ENCODE measurements around the gene SEPTIN3. TPM values are rescaled to one million over a fixed set of nuclear protein-coding genes. Genes with fewer than 3 reads are reported as not detected.

Gene SEPTIN3
- total RNA-seq, 1 experiment from 2014 or later, result 3.9 TPM

- TF ChIP-seq SIN3A (IDR thresholded peaks at IDR 0.05; ENCODE audit: borderline replicate concordance, insufficient read depth, low read depth, low read length), result peak; percentile 93; the same call in 1 of the 2 replicates
- TF ChIP-seq POLR2AphosphoS5 (IDR thresholded peaks at IDR 0.05; ENCODE audit: low read depth, low read length), result peak; percentile 70
- TF ChIP-seq TCF7L2 (IDR thresholded peaks at IDR 0.05; ENCODE audit: low read depth, low read length), result 0 out of 2 replicates have a peak, but pooled peaks have one; percentile 36
- TF ChIP-seq REST (IDR thresholded peaks at IDR 0.05; ENCODE audit: insufficient read depth in 1 of 2, low read depth in 2 of 2, low read length in 1 of 2), result no peak
- peak within 1 kb of the TSS; percentile 69 to 82 for H3K4me3 ChIP-seq (ENCODE audit: low read depth in 2 of 2, low read length in 2 of 2)
- CTCF ChIA-PET, result interaction anchor here (0.6 to 1.1 kb wide), 4 partner anchors 95 to 477 kb away, joined by 3 to 8 read pairs (median 3); partner anchors contain the start of gene SNU13
- POLR2A ChIA-PET, result interaction anchor here (0.6 to 1.2 kb wide), 3 partner anchors 9 to 508 kb away, joined by 3 to 5 read pairs (median 4); no protein-coding TSS in a partner anchor
- peak within 1 kb of the TSS; percentile 86 for H3K27ac ChIP-seq (ENCODE audit: low read length)
- H3K36me3 ChIP-seq (ENCODE audit: control insufficient read depth, insufficient read depth, low read length), result peaks cover 7% of the 10 kb centered on the region
- H3K4me1 ChIP-seq (ENCODE audit: control insufficient read depth, insufficient read depth, low read length), result peaks cover 9% of the 10 kb centered on the region
- no TSS peak for BruUV-seq (replicated peaks)
- intact Hi-C loops (cut with micrococcal nuclease; ENCODE audit: unreplicated experiment), result no loop called here
- peak; percentile 97 for ATAC-seq
- DNase-seq (ENCODE audit: low read depth, low spot score), result peak; percentile 66
- no peaks in the 10 kb centered on the region for H3K9me3 ChIP-seq (ENCODE audit: control insufficient read depth, insufficient read depth, low read depth, low read length)
- H3K27me3 ChIP-seq (ENCODE audit: control insufficient read depth, insufficient read depth, low read length), result no peaks in the 10 kb centered on the region
- in situ Hi-C loops (cut with HindIII; ENCODE audit: low pct_unique_long_range_greater_than_20kb, low sequenced_read_pairs), result no loop called here
These were observed 22.4 kb upstream of the SEPTIN3 start, which contains the start of gene CENPM for GRCh38 chr22:41946629-41947423. Gene CENPM (minus strand): TSS chr22:41947152. CDS start chr22:41947076, 76 bp downstream.

- CTCF ChIA-PET, result interaction anchor here (0.6 to 1.1 kb wide), 2 partner anchors 94 to 250 kb away, joined by 3 read pairs; no protein-coding TSS in a partner anchor
- Histone ChIP-seq H3K9me3 (ENCODE audit: control insufficient read depth, insufficient read depth, low read depth, low read length) (no peaks in the 10 kb centered on the region), H3K4me3 (ENCODE audit: low read depth in 2 of 2, low read length in 2 of 2) (peak overlapping the region; percentile 69 to 82), H3K4me1 (ENCODE audit: control insufficient read depth, insufficient read depth, low read length) (peaks cover 9% of the 10 kb centered on the region), H3K27me3 (ENCODE audit: control insufficient read depth, insufficient read depth, low read length) (no peaks in the 10 kb centered on the region), H3K36me3 (ENCODE audit: control insufficient read depth, insufficient read depth, low read length) (peaks cover 7% of the 10 kb centered on the region), H3K27ac (ENCODE audit: low read length) (peak overlapping the region; percentile 86)
- intact Hi-C loops (cut with micrococcal nuclease; ENCODE audit: unreplicated experiment) (no loop called here), in situ Hi-C loops (cut with HindIII; ENCODE audit: low pct_unique_long_range_greater_than_20kb, low sequenced_read_pairs) (no loop called here)
- ATAC-seq, result no peak
- TF ChIP-seq TCF7L2 (IDR thresholded peaks at IDR 0.05; ENCODE audit: low read depth, low read length) (no peak), POLR2AphosphoS5 (IDR thresholded peaks at IDR 0.05; ENCODE audit: low read depth, low read length) (no peak), CTCF (IDR thresholded peaks at IDR 0.05) (no peak)
- BruUV-seq (replicated peaks), result no TSS peak
- POLR2A ChIA-PET, result interaction anchor here (0.6 to 1.2 kb wide), 4 partner anchors 8 to 508 kb away, joined by 3 to 11 read pairs (median 4); no protein-coding TSS in a partner anchor
- no peak for DNase-seq (ENCODE audit: low read depth, low spot score)
These were observed 21.7 kb upstream of the SEPTIN3 start for GRCh38 chr22:41947424-41948080.
